Peyer's patch (tissue), 4 donors: ENCODE measurements around the gene NBPF12.
"Not testable (repeated sequence)": the region's sequence is repeated elsewhere in the genome, so short reads cannot be mapped to it uniquely, and the experiment has no call there.

Experiments
- POLR2A ChIP-seq, 2 donors: fragments of 450-650 bp; IDR thresholded peaks; one replicate each; pipeline ENCODE4 v1.5.1; 2017; ENCODE audit warnings: antibody characterized with exemption in 2 of 2, mild to moderate bottlenecking in 2 of 2, moderate library complexity in 2 of 2
- TF ChIP-seq, protein P1 (sequence below), 6 experiments: fragments of 450-650 bp in 4 of 6; fragments of 200-600 bp in 2 of 6; sonication (generic) in 1 of 6; IDR thresholded peaks; one replicate each; pipeline ENCODE4 v1.5.1; 2017 to 2019; ENCODE audit warnings: antibody characterized with exemption in 6 of 6, mild to moderate bottlenecking in 3 of 6, moderate library complexity in 1 of 6

DNA sequence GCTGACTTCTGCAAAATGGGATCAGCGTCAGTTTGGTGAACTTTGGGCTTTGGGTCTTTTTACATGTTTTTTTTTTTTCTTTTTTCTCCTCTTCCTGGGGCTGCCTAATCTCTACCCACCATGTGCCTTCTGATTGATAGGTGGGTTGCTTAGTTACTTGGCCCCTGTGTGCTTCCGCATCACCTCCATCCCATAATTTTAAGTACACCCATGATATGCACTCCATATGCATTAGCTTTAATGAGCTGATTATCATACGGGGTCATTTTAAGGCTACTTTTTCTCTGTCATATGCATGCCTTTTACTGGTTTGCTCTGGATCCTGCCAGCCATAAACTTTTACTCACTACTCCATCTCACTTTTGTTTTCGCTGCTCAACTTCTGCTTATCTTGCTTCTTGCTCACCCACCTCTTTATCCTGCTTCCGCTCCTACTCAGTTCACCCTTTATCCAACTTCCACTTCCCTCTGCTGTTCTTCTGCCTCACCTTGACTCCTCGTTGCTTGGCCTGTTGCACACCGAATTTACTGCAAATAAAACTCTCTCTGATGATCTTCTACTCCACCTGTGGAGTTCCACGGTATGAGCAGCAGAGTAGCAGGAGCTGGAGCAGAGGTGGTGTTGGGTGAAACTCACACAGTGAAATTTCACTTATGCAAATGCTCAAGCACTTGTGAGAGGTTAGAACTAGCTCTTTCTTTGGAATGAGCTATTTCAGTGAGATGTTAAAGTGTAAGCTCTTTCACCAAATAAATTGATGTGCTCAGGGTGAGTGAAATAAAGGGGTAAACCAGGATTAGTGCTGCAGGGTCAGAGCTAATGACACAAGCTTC, 3.5 kb upstream of the NBPF12 start:
- TF ChIP-seq, protein P1, sequence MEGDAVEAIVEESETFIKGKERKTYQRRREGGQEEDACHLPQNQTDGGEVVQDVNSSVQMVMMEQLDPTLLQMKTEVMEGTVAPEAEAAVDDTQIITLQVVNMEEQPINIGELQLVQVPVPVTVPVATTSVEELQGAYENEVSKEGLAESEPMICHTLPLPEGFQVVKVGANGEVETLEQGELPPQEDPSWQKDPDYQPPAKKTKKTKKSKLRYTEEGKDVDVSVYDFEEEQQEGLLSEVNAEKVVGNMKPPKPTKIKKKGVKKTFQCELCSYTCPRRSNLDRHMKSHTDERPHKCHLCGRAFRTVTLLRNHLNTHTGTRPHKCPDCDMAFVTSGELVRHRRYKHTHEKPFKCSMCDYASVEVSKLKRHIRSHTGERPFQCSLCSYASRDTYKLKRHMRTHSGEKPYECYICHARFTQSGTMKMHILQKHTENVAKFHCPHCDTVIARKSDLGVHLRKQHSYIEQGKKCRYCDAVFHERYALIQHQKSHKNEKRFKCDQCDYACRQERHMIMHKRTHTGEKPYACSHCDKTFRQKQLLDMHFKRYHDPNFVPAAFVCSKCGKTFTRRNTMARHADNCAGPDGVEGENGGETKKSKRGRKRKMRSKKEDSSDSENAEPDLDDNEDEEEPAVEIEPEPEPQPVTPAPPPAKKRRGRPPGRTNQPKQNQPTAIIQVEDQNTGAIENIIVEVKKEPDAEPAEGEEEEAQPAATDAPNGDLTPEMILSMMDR (IDR thresholded peaks at IDR 0.05): not testable (repeated sequence)
- not testable (repeated sequence) for TF ChIP-seq POLR2A (IDR thresholded peaks at IDR 0.05)
